ENCODE measurements around the gene DCX. TPM values are rescaled to one million over a fixed set of nuclear protein-coding genes. Genes with fewer than 3 reads are reported as not detected.

Gene DCX
- total RNA-seq, 1 experiment from 2014 or later: not detected

- no peaks in the 10 kb centered on the region for H3K4me1 ChIP-seq (ENCODE audit: control insufficient read depth in 1 of 2, insufficient read depth in 2 of 2, low read length in 2 of 2)
- no peak overlapping the region for H3K4me2 ChIP-seq (ENCODE audit: low read length)
- POLR2A ChIA-PET: no interaction called here
- H3K9ac ChIP-seq (ENCODE audit: low read length): no peak overlapping the region
- no peaks in the 10 kb centered on the region for H3K79me2 ChIP-seq (ENCODE audit: insufficient read depth, low read length)
- RAD21 ChIA-PET (ENCODE audit: low non-redundant PET in 1 of 2, low total read pairs in 2 of 2, uncharacterized antibody in 2 of 2, unreplicated experiment in 2 of 2): no interaction called here
- BruUV-seq (replicated peaks): no TSS peak
- no peaks in the 10 kb centered on the region for H3K9me2 ChIP-seq (ENCODE audit: insufficient read depth)
- H3K9me3 ChIP-seq (ENCODE audit: control insufficient read depth in 1 of 2, insufficient read depth in 1 of 2, low read depth in 1 of 2, low read length in 2 of 2): no peaks in the 10 kb centered on the region
- ATAC-seq (no peak), DNase-seq (ENCODE audit: low read depth, low spot score) (no peak)
- no peak overlapping the region for H3K4me3 ChIP-seq (replicated peaks in 1 of 2; ENCODE audit: low read depth in 1 of 2, low read length in 2 of 2)
- H3K36me3 ChIP-seq (ENCODE audit: control insufficient read depth in 1 of 2, insufficient read depth in 2 of 2, low read length in 2 of 2): no peaks in the 10 kb centered on the region
- CTCF ChIA-PET: no interaction called here
- no peaks in the 10 kb centered on the region for H4K20me1 ChIP-seq (ENCODE audit: insufficient read depth)
- TF ChIP-seq ZNF274 (IDR thresholded peaks at IDR 0.05; ENCODE audit: low read depth, low read length) (no peak), JUND (IDR thresholded peaks at IDR 0.05) (no peak), ELF1 (IDR thresholded peaks at IDR 0.05; ENCODE audit: borderline replicate concordance, low read depth) (no peak), CTCF (IDR thresholded peaks at IDR 0.05 in 2 of 3, conservative IDR thresholded peaks at IDR 0.05 in 1 of 3; ENCODE audit: borderline replicate concordance in 1 of 3, insufficient read depth in 1 of 3, low read depth in 2 of 3, low read length in 2 of 3) (no peak), SP1 (IDR thresholded peaks at IDR 0.05; ENCODE audit: low read depth) (no peak), ZFX (IDR thresholded peaks at IDR 0.05) (no peak), CBX3 (IDR thresholded peaks at IDR 0.05; ENCODE audit: low read depth) (no peak), EZH2 (IDR thresholded peaks at IDR 0.05) (no peak), TCF7L2 (IDR thresholded peaks at IDR 0.05; ENCODE audit: borderline replicate concordance, extremely low read depth, insufficient read depth, insufficient read length) (no peak), EZH2phosphoT487 (IDR thresholded peaks at IDR 0.05; ENCODE audit: borderline replicate concordance) (no peak), YY1 (IDR thresholded peaks at IDR 0.05; ENCODE audit: extremely low read depth, insufficient replicate concordance, low read depth, low read length) (no peak), EGR1 (IDR thresholded peaks at IDR 0.05; ENCODE audit: low read depth) (no peak), SIN3A (IDR thresholded peaks at IDR 0.05; ENCODE audit: low read depth) (no peak), RAD21 (IDR thresholded peaks at IDR 0.05; ENCODE audit: low read depth) (no peak), POLR2AphosphoS5 (IDR thresholded peaks at IDR 0.05; ENCODE audit: low read depth, low read length) (no peak)
- TF ChIP-seq, protein P1, sequence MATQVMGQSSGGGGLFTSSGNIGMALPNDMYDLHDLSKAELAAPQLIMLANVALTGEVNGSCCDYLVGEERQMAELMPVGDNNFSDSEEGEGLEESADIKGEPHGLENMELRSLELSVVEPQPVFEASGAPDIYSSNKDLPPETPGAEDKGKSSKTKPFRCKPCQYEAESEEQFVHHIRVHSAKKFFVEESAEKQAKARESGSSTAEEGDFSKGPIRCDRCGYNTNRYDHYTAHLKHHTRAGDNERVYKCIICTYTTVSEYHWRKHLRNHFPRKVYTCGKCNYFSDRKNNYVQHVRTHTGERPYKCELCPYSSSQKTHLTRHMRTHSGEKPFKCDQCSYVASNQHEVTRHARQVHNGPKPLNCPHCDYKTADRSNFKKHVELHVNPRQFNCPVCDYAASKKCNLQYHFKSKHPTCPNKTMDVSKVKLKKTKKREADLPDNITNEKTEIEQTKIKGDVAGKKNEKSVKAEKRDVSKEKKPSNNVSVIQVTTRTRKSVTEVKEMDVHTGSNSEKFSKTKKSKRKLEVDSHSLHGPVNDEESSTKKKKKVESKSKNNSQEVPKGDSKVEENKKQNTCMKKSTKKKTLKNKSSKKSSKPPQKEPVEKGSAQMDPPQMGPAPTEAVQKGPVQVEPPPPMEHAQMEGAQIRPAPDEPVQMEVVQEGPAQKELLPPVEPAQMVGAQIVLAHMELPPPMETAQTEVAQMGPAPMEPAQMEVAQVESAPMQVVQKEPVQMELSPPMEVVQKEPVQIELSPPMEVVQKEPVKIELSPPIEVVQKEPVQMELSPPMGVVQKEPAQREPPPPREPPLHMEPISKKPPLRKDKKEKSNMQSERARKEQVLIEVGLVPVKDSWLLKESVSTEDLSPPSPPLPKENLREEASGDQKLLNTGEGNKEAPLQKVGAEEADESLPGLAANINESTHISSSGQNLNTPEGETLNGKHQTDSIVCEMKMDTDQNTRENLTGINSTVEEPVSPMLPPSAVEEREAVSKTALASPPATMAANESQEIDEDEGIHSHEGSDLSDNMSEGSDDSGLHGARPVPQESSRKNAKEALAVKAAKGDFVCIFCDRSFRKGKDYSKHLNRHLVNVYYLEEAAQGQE (IDR thresholded peaks at IDR 0.05; ENCODE audit: low read depth): no peak
- intact Hi-C loops (cut with micrococcal nuclease): no loop called here
- no peaks in the 10 kb centered on the region for H3K27me3 ChIP-seq (ENCODE audit: insufficient read depth, low read length)
- H2AFZ ChIP-seq (ENCODE audit: low read depth, low read length, poor library complexity, severe bottlenecking): no peak overlapping the region
- H3K27ac ChIP-seq (ENCODE audit: low read depth, low read length): no peak overlapping the region
Observed at GRCh38 chrX:111353793-111354192, 58.2 kb downstream of the DCX start.

Measured in HCT116 (cell line).